Lung (tissue), 12 donors: ENCODE results near the gene PTPN13. TPM values are rescaled to one million over a fixed set of nuclear protein-coding genes. Genes with fewer than 3 reads are reported as not detected.

Experiments
- ATAC-seq: fragments of 200-7000 bp; cut with Tn5 transposase; one replicate; pipeline ENCODE4 v1.9.1; 2020; ENCODE audit warnings: moderate number of reproducible peaks; ENCODE audit not compliant: insufficient read depth, low FRiP score
- DNase-seq, 3 donors: peaks; one replicate each; pipeline ENCODE4 v3.0.0-alpha.2; 2013 to 2017
- H3K27ac ChIP-seq, 2 donors: one replicate each; pipeline ENCODE4 v1.5.1; 2013; ENCODE audit warnings: mild to moderate bottlenecking in 2 of 2, moderate library complexity in 2 of 2, control low read depth in 1 of 2, inconsistent platforms in 1 of 2, low read depth in 1 of 2, low read length in 1 of 2
- H3K27me3 ChIP-seq, 3 donors: one replicate each; pipeline ENCODE4 v1.5.1; 2013; ENCODE audit warnings: low read length in 2 of 3; ENCODE audit not compliant: control insufficient read depth in 3 of 3, insufficient read depth in 3 of 3
- H3K36me3 ChIP-seq, 4 donors: one replicate each; pipeline ENCODE4 v1.5.1; 2013; ENCODE audit warnings: low read length in 4 of 4, mild to moderate bottlenecking in 1 of 4, moderate library complexity in 1 of 4; ENCODE audit not compliant: control insufficient read depth in 4 of 4, insufficient read depth in 4 of 4
- H3K4me1 ChIP-seq, 5 donors: one replicate each; pipeline ENCODE4 v1.5.1; 2013; ENCODE audit warnings: low read length in 5 of 5, mild to moderate bottlenecking in 2 of 5, moderate library complexity in 1 of 5; ENCODE audit not compliant: control insufficient read depth in 5 of 5, insufficient read depth in 5 of 5
- H3K4me3 ChIP-seq: one replicate; pipeline ENCODE4 v1.5.1; 2013; ENCODE audit warnings: mild to moderate bottlenecking, control low read depth, moderate library complexity
- H3K9ac ChIP-seq, 2 donors: one replicate each; pipeline ENCODE4 v1.5.1; 2013; ENCODE audit warnings: low read length in 2 of 2, control low read depth in 1 of 2; ENCODE audit not compliant: insufficient read depth in 1 of 2
- H3K9me3 ChIP-seq, 4 donors: one replicate each; pipeline ENCODE4 v1.5.1; 2013; ENCODE audit warnings: low read length in 3 of 4, mild to moderate bottlenecking in 1 of 4, moderate library complexity in 1 of 4; ENCODE audit not compliant: control insufficient read depth in 4 of 4, insufficient read depth in 3 of 4
- CTCF ChIP-seq: IDR thresholded peaks from 2 replicates; pipeline ENCODE4 v1.5.1; 2012; ENCODE audit warnings: mild to moderate bottlenecking; ENCODE audit errors: control extremely low read depth, extremely low read depth
- WGBS, 2 donors: extraction: QIAGEN DNeasy Blood & Tissue Kit; methylation state at CpG; one replicate each; pipeline ENCODE4 v1.1.7; 2013; 5-methylcytosine and 5-hydroxymethylcytosine counted together
- polyA plus RNA-seq, 2 donors: library from polyadenylated mRNA; stranded (reverse); fragments of 200-250 nt; gene quantifications; one replicate each; pipeline ENCODE4 v1.2.1, GENCODE V29; 2013
- total RNA-seq, 2 donors: library from RNA; depleted of rRNA in 1 of 2; stranded (reverse); fragments of >200 nt in 1 of 2; gene quantifications; one replicate each; pipeline ENCODE4 v1.2.1, GENCODE V29; 2014 to 2021
- donor health status: control.
- donor health status: control.
- donor health status: Bipolar disorder and iron deficiency.
- donor health status: healthy.
- donor health status: DM: yes; HTN: yes; CAD: no.

PTPN13 gene
- total and polyA plus RNA-seq, 4 donors = 8.3 to 95.0 (median 47.9) TPM

- no peak for ATAC-seq
These were observed 63.8 kb downstream of the PTPN13 start for GRCh38 chr4:86657910-86658309.

GRCh38 chr4:86660401-86660800 is 66.3 kb downstream of the PTPN13 start:
- H3K27ac ChIP-seq = no peak overlapping the region

More at GRCh38 chr4:86657910-86658309, 63.8 kb downstream of the PTPN13 start:
- H3K4me3 ChIP-seq = no peak overlapping the region
- no peak overlapping the region for H3K9ac ChIP-seq
- no peaks in the 10 kb centered on the region for H3K27me3 ChIP-seq
- no peak for DNase-seq
- H3K4me1 ChIP-seq = peaks cover 0 to 26% (median 0%) of the 10 kb centered on the region in 5 donors
- H3K9me3 ChIP-seq = peaks cover 0 to 4% (median 0%) of the 10 kb centered on the region in 4 donors
- TF ChIP-seq CTCF = no peak
- H3K36me3 ChIP-seq = peaks cover 0 to 7% (median 4%) of the 10 kb centered on the region in 4 donors
- H3K27ac ChIP-seq = no peak overlapping the region
- WGBS, 2 donors = 79 to 89% methylated on average over 3 of the region's 3 CpGs

GRCh38 chr4:86661006-86661405 is 66.9 kb downstream of the PTPN13 start:
- no peak for TF ChIP-seq CTCF
- no peak for ATAC-seq
- H3K4me3 ChIP-seq = no peak overlapping the region
- H3K36me3 ChIP-seq = peaks cover 0 to 7% (median 4%) of the 10 kb centered on the region in 4 donors
- no peak overlapping the region for H3K9ac ChIP-seq
- peaks cover 0 to 29% (median 4%) of the 10 kb centered on the region in 5 donors for H3K4me1 ChIP-seq
- DNase-seq = peak in 1 of 3 donors; percentile 22
- no peak overlapping the region for H3K27ac ChIP-seq
- peaks cover 0 to 4% (median 0%) of the 10 kb centered on the region in 4 donors for H3K9me3 ChIP-seq
- H3K27me3 ChIP-seq = no peaks in the 10 kb centered on the region

More at GRCh38 chr4:86660401-86660800, 66.3 kb downstream of the PTPN13 start:
- no peak overlapping the region for H3K9ac ChIP-seq
- H3K27me3 ChIP-seq = no peaks in the 10 kb centered on the region
- 82 to 88% methylated on average over 2 of the region's 2 CpGs for WGBS, 2 donors
- peak in 2 of 3 donors; percentile 58 to 77 for DNase-seq
- H3K4me3 ChIP-seq = no peak overlapping the region
- peaks cover 0 to 4% (median 0%) of the 10 kb centered on the region in 4 donors for H3K9me3 ChIP-seq
- peaks cover 0 to 29% (median 4%) of the 10 kb centered on the region in 5 donors for H3K4me1 ChIP-seq
- H3K36me3 ChIP-seq = peaks cover 0 to 7% (median 4%) of the 10 kb centered on the region in 4 donors
- ATAC-seq = no peak
- no peak for TF ChIP-seq CTCF

- H3K27me3 ChIP-seq = no peaks in the 10 kb centered on the region
- no peak for TF ChIP-seq CTCF
- no peak overlapping the region for H3K27ac ChIP-seq
- WGBS, 2 donors = 84 to 93% methylated on average over 1 of the region's 1 CpG
- DNase-seq = no peak
- peaks cover 0 to 29% (median 4%) of the 10 kb centered on the region in 5 donors for H3K4me1 ChIP-seq
- H3K9ac ChIP-seq = no peak overlapping the region
- H3K36me3 ChIP-seq = peaks cover 0 to 7% (median 4%) of the 10 kb centered on the region in 4 donors
- H3K4me3 ChIP-seq = no peak overlapping the region
- no peak for ATAC-seq
- peaks cover 0 to 4% (median 0%) of the 10 kb centered on the region in 4 donors for H3K9me3 ChIP-seq
These were observed 67.3 kb downstream of the PTPN13 start for GRCh38 chr4:86661418-86661817.
